GM18502 (cell line): Measurements from ENCODE around the gene SGK1.

ENCODE experiments used
- ATAC-seq: cut with Tn5 transposase; IDR thresholded peaks from one replicate; pipeline ENCODE4 v1.9.1; 2021; ENCODE audit warnings: mild to moderate bottlenecking; ENCODE audit not compliant: unreplicated experiment, poor library complexity

The SGK1 gene

DNA sequence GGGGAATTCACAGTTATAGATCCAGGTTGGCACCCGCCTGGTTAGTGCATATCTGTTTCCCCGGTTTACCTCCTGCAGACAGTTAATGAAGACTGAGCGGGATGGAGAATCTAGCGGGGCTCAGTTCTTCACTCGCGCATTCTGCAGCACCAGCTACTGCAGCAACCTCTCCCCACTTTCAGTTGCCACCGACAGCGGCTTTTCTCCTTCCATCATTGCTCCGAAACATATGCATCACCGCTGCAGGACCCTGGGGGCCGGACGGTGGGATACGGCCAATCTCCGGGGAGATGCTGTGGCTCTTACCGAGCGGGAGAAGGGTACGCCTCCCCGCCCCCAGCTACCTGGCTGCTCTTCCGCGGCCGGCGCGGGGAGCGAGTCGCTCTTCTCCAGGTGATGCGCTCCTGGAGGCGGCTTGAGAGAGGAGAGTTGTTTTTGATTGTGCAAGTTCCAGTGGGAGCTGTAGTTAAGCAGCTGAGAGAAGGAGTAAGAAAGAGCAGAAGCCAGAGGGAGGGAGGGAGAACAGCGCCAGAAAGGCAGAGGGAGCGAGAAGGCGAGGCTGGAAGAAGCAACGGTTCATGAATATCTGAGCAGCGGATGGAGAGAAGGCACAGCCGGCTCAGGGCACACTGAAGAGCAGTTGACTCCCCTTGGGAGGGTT is at the start of gene SGK1:
SGK1 (minus strand) TSS at position 642 of the 661 bp plus-strand sequence. CDS start 652 bp downstream, outside the sequence.
- ATAC-seq, result no peak

- no peak for ATAC-seq
Measured at GRCh38 chr6:134363323-134364039, 45.6 kb upstream of the SGK1 start.

DNA sequence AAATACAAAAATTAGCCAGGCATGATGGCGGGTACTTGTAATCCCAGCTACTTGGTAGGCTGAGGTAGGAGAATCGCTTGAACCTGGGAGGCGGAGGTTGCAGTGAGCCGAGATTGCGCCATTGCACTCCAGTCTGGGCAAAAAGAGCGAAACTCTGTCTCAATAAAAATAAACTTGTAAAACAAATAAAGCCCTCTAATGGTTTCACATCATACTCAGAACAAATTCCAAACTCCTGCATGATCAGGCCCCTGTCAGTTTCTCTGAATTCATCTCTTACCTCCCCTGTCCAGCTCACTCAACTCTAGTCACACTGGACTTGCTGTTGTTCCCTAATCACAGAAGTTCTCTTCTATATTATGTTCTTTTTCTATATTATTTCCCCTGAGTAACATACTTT is 43.1 kb upstream of the SGK1 start:
- no peak for ATAC-seq

DNA sequence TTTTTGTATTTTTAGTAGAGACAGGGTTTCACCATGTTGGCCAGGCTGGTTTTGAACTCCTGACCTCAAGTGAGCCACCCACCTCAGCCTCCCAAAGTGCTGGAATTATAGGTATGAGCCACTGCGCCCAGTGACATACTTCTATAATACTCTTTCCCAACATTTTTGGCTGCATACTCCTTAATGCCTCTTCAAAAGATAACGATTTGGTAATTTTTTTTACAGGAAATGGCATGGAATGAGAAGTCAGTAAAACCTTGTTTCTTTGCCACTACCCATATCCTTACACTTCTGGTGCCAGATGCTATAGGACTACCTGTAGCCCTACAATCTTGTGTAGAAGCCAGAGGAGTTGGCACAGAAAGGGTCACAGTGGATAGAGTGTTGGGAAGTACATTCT is 41.4 kb upstream of the SGK1 start:
- no peak for ATAC-seq

DNA sequence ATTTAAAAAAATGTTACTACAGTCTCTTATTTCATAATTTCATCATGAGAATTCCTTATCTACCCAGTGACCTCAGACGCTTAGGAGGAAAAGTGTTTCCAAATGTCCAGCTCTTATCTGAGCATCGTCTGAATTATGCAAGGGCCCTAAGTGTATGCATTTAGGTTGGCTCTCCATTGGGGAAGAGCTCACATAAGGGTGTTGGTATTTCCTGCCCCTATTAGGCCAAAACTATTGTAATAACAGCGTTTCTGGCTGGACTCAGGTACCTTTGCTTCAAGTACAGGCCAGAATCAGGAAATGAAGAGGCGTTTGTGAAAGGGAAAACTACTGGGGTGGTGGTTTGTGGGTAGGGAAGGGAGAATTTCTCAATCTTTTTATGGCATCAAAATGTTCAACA is 40.4 kb upstream of the SGK1 start:
- no peak for ATAC-seq

DNA sequence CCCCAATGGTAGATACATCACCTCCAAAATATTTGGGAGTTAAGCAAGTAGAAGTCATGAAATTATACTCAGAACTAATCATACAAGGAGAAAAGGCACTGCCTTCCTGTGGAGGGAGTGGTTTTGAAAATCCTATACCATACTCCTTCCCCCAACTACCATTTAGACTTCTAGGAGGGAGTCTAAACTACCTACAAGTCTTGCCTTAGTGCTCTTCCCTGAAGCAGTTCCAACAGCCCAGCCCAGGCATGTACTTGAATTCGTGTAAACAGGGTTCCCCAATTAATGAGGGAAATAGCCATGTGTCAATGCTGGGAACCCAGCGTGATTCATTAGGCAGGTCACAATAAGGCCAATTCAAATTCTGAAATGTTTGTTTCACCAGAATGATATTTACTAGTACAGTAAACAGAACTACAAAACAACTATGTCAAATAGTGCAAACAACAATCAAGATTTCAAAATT is 39.1 kb upstream of the SGK1 start:
- ATAC-seq, result no peak

GRCh38 chr6:134356405-134356804 is 38.5 kb upstream of the SGK1 start:
- no peak for ATAC-seq

- ATAC-seq, result no peak
Measured at GRCh38 chr6:134352786-134353480, 35.0 kb upstream of the SGK1 start.

DNA sequence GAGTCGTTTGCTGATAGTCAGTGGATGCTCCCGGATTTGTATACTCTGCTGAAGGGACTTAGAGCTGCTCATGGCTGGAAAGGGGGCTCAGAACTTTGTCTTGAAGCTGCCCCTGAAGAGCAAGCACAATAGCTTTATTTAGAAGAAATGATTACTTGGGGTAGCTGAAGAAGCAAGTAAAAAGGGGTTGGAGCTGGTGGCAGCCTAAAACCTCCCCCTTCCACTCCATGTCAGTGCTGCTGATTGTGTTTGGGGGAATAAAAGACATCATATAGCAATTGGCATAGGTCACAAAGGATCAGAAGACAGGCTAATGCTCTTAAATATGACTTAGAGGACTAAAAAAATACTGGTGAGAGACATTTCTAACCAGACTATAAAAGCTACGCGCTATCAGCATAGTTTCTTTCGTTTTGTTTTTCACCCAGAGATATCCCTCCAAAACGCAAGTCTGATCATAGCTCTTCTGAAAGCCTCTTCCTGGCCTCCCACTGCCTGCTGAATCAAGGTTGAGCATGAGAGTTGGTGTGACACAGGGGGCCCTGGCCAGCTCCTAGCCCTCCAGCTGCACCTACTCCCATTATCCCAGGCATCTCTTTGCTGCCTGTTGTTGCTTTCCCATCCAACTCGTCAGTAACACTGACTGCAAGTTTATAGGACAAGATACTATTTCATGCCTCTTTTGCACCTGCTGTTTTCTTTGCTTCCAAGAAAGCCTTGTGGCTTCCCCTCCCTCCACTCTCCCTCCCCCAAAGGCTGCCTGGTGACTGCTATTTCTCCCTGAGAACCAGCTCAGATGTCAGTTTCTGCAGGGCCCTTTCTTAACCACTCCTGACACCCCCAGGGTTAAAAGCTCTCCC is 33.9 kb upstream of the SGK1 start:
- no peak for ATAC-seq

GRCh38 chr6:134347885-134348805 is 30.2 kb upstream of the SGK1 start:
- no peak for ATAC-seq

DNA sequence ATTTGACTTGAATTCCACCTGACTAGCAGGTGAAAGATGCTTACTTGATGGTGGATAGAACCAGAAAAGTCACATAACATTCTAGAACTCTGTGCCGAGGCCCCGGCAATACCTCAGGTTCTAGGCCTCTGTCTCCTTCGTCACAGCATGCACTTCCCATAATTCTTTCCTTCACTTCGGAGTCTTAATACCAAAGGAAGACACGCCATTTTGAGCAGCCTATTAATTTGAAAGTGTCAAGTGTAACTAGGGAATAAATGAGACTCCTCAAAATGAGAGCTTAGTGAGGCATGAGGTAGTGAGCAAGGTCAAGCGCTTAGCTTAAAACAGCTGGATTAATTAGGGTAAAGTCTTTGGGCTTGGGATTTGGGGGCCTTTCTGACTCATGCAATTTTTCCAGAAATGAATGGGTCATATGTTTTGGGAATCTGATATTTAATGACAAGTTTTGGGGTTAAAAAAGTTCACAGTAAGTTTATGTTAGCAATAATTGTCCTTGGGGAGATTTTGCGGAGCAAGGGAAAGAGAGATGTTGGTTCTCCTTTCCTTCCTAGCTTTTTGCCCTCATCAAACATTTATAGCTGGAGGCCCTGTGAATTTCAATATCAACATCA is 29.1 kb upstream of the SGK1 start:
- ATAC-seq, result no peak

GRCh38 chr6:134345789-134346188 is 27.9 kb upstream of the SGK1 start:
- no peak for ATAC-seq

GRCh38 chr6:134343066-134343465 is 25.2 kb upstream of the SGK1 start:
- ATAC-seq, result no peak

DNA sequence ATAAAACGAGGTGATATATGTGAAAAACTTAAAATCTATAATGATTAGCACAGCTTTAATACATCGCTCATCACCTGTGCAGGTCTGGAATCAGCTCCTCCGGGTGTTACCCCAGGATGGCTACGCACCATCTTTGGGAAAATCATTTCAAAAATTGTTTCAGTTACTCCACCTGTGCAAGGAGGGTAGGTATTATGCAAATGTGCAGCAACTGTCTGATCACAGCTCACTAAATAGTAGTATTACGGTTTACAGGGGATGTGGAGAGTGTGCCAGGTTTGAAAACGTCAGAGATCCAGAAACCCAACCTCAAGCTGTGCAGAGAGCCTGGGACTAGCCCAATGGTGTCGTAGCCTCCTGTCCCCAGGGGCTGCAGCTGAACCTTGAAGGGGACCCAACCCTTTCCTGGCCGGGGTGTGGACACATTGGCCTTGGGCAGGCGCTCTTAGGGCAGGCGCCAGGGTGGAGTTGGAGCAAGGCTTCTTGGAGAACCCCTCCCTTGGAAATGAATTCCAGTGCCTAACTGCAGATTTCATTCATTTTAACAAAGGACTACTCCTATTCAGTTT is 24.2 kb upstream of the SGK1 start:
- no peak for ATAC-seq

GRCh38 chr6:134340179-134340975 is 22.5 kb upstream of the SGK1 start:
- no peak for ATAC-seq

DNA sequence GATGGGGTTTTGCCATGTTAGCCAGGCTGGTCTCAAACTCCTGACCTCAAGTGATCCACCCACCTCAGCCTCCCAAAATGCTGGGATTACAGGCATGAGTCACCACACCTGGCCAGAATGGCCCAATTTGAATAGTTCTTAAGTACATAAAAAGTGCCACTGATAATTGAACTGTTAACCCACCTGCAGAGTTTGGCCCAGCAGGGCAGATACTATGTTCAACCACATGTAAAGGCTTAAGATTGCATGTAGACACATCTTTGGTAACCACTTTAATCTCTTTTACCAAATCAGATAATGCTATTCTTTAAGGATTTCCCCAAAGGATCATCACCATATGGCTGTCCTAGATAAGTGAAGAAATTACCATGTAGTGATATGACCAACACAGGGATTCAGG is 21.3 kb upstream of the SGK1 start:
- ATAC-seq, result no peak

DNA sequence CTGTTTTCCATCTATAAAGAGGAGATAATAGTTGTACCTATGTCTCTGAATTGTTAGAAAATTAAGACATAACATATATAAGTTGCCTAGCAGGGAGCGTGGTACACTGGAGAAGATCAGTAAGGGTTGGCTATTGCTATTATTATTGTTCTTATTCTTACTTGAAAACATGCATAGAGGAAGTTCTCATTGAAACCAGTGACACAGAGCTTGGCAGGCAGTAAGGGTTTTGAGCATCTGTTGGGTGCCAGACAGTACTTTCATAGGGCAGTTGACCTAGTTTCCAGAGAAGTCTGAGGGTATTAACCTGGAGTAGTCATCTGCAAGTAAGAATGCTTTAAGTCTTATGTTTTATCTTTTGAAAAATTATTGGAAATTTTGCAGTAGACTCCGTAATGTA is 13.3 kb upstream of the SGK1 start:
- ATAC-seq, result no peak

GRCh38 chr6:134330555-134330954 is 12.6 kb upstream of the SGK1 start:
- no peak for ATAC-seq
